ENCODE measurements around the gene ARL8B. TPM values are rescaled to one million over a fixed set of nuclear protein-coding genes. Genes with fewer than 3 reads are reported as not detected.

The ARL8B gene
- polyA plus RNA-seq, 1 of the 3 experiments (the other 2 are of a cell fraction): 21.9 TPM

GRCh38 chr3:5221701-5222100 lies 99.6 kb downstream of the ARL8B start:
- peaks cover 5 to 31% of the 10 kb centered on the region in 2 experiments for H3K36me3 ChIP-seq (replicated peaks in 1 of 2; ENCODE audit: control insufficient read depth in 1 of 2, insufficient read depth in 2 of 2, low read length in 1 of 2)
- no peak overlapping the region for H3K4me2 ChIP-seq
- POLR2A ChIA-PET: no interaction called here
- H3K9me3 ChIP-seq: no peaks in the 10 kb centered on the region
- WGBS (ENCODE audit: low lambda C conversion rate): 71% methylated on average over 6 of the region's 6 CpGs
- CTCF ChIA-PET: interaction anchor here (1.2 kb wide), 1 partner anchor 85 kb away, joined by 3 read pairs; no protein-coding TSS in a partner anchor
- no peak overlapping the region for H3K9ac ChIP-seq
- TF ChIP-seq RXRA (IDR thresholded peaks at IDR 0.05; ENCODE audit: borderline replicate concordance, low read depth): no peak
- no peak for TF ChIP-seq EP300 (IDR thresholded peaks at IDR 0.05; ENCODE audit: borderline replicate concordance in 1 of 2, low read depth in 1 of 2, low read length in 1 of 2)
- no peak for TF ChIP-seq JUND (IDR thresholded peaks at IDR 0.05)
- no peak for TF ChIP-seq TCF12 (IDR thresholded peaks at IDR 0.05)
- no peak for TF ChIP-seq RCOR1 (IDR thresholded peaks at IDR 0.05; ENCODE audit: low read length)
- no peak for TF ChIP-seq FOXM1 (IDR thresholded peaks at IDR 0.05; ENCODE audit: low read depth)
- TF ChIP-seq TEAD4 (IDR thresholded peaks at IDR 0.05; ENCODE audit: borderline replicate concordance, insufficient read depth): no peak
- TF ChIP-seq CHD2 (IDR thresholded peaks at IDR 0.05; ENCODE audit: low read length, partially characterized antibody): no peak
- TF ChIP-seq YY1 (IDR thresholded peaks at IDR 0.05; ENCODE audit: low read depth): no peak
- TF ChIP-seq TAF1 (IDR thresholded peaks at IDR 0.05; ENCODE audit: borderline replicate concordance, low read depth, low read length): no peak
- TF ChIP-seq CTCF (IDR thresholded peaks at IDR 0.05): no peak
- no peak for TF ChIP-seq IRF3 (IDR thresholded peaks at IDR 0.05; ENCODE audit: low read depth, low read length)
- no peak for TF ChIP-seq MAX (IDR thresholded peaks at IDR 0.05; ENCODE audit: low read depth)
- TF ChIP-seq ELF1 (IDR thresholded peaks at IDR 0.05): no peak
- TF ChIP-seq, protein P1, sequence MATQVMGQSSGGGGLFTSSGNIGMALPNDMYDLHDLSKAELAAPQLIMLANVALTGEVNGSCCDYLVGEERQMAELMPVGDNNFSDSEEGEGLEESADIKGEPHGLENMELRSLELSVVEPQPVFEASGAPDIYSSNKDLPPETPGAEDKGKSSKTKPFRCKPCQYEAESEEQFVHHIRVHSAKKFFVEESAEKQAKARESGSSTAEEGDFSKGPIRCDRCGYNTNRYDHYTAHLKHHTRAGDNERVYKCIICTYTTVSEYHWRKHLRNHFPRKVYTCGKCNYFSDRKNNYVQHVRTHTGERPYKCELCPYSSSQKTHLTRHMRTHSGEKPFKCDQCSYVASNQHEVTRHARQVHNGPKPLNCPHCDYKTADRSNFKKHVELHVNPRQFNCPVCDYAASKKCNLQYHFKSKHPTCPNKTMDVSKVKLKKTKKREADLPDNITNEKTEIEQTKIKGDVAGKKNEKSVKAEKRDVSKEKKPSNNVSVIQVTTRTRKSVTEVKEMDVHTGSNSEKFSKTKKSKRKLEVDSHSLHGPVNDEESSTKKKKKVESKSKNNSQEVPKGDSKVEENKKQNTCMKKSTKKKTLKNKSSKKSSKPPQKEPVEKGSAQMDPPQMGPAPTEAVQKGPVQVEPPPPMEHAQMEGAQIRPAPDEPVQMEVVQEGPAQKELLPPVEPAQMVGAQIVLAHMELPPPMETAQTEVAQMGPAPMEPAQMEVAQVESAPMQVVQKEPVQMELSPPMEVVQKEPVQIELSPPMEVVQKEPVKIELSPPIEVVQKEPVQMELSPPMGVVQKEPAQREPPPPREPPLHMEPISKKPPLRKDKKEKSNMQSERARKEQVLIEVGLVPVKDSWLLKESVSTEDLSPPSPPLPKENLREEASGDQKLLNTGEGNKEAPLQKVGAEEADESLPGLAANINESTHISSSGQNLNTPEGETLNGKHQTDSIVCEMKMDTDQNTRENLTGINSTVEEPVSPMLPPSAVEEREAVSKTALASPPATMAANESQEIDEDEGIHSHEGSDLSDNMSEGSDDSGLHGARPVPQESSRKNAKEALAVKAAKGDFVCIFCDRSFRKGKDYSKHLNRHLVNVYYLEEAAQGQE (IDR thresholded peaks at IDR 0.05; ENCODE audit: low read depth, low read length): no peak
- no peak for TF ChIP-seq USF2 (IDR thresholded peaks at IDR 0.05; ENCODE audit: borderline replicate concordance, low read depth, low read length)
- TF ChIP-seq NFIC (IDR thresholded peaks at IDR 0.05; ENCODE audit: borderline replicate concordance): no peak
- no peak for TF ChIP-seq RFX5 (IDR thresholded peaks at IDR 0.05; ENCODE audit: low read length)
- TF ChIP-seq GABPA (IDR thresholded peaks at IDR 0.05; ENCODE audit: low read depth): no peak
- no peaks in the 10 kb centered on the region for H4K20me1 ChIP-seq (ENCODE audit: insufficient read depth)
- H3K27me3 ChIP-seq (ENCODE audit: insufficient read depth): no peaks in the 10 kb centered on the region
- no peaks in the 10 kb centered on the region for H3K79me2 ChIP-seq (ENCODE audit: insufficient read depth)
- H3F3A ChIP-seq (replicated peaks; ENCODE audit: insufficient read depth): no peaks in the 10 kb centered on the region
- no peak overlapping the region for H2AFZ ChIP-seq (ENCODE audit: low read depth)
- H3K9me2 ChIP-seq: no peaks in the 10 kb centered on the region
- H3K4me3 ChIP-seq (ENCODE audit: low read depth in 2 of 2, low read length in 1 of 2): no peak overlapping the region
- no peak overlapping the region for H3K27ac ChIP-seq (ENCODE audit: low read depth in 2 of 2, low read length in 1 of 2)
- H3K4me1 ChIP-seq (ENCODE audit: control insufficient read depth in 1 of 2, insufficient read depth in 2 of 2, low read depth in 1 of 2, low read length in 1 of 2): no peaks in the 10 kb centered on the region; a peak in 1 of 4 replicates
- no peak for DNase-seq
